ENCODE data around the gene FABP1. TPM values are rescaled to one million over a fixed set of nuclear protein-coding genes. Genes with fewer than 3 reads are reported as not detected.

FABP1 gene
- total RNA-seq, 4 donors from 2014 or later: not detected

GRCh38 chr2:88096708-88097107, 31.2 kb downstream of the FABP1 start:
- TF ChIP-seq CTCF (IDR thresholded peaks at IDR 0.05; ENCODE audit: low read depth): no peak

GRCh38 chr2:88095022-88095421, 32.8 kb downstream of the FABP1 start:
- no peak for TF ChIP-seq CTCF (IDR thresholded peaks at IDR 0.05; ENCODE audit: low read depth)

GRCh38 chr2:88092773-88093172, 35.1 kb downstream of the FABP1 start:
- no peak for TF ChIP-seq CTCF (IDR thresholded peaks at IDR 0.05; ENCODE audit: low read depth)

GRCh38 chr2:88091943-88092342, 35.9 kb downstream of the FABP1 start:
- no peak for TF ChIP-seq CTCF (IDR thresholded peaks at IDR 0.05; ENCODE audit: low read depth)

- no peak for TF ChIP-seq CTCF (IDR thresholded peaks at IDR 0.05; ENCODE audit: low read depth)
These were observed 37.2 kb downstream of the FABP1 start for GRCh38 chr2:88090446-88091283.

- no peak for TF ChIP-seq CTCF (IDR thresholded peaks at IDR 0.05; ENCODE audit: low read depth)
These were observed 38.9 kb downstream of the FABP1 start for GRCh38 chr2:88088999-88089398.

GRCh38 chr2:88087763-88088162, 40.1 kb downstream of the FABP1 start:
- no peak for TF ChIP-seq CTCF (IDR thresholded peaks at IDR 0.05; ENCODE audit: low read depth)
